Suprapubic skin (tissue), 3 donors: ENCODE measurements around the gene MARCOL.

Experiments
- POLR2A ChIP-seq, 2 donors: fragments of 450-650 bp; IDR thresholded peaks; one replicate each; pipeline ENCODE4 v1.6.1; 2017; ENCODE audit warnings: antibody characterized with exemption in 2 of 2, mild to moderate bottlenecking in 2 of 2, moderate library complexity in 2 of 2
- TF ChIP-seq, protein P1 (sequence below), 2 donors: fragments of 200-600 bp in 1 of 2; fragments of 450-650 bp in 1 of 2; sonication (generic) in 1 of 2; IDR thresholded peaks; one replicate each; pipeline ENCODE4 v1.5.1; 2016 to 2019; ENCODE audit warnings: antibody characterized with exemption in 2 of 2, mild to moderate bottlenecking in 1 of 2, moderate library complexity in 1 of 2

GRCh38 chr5:148228392-148228984 lies 9.8 kb upstream of the MARCOL start:
- TF ChIP-seq, protein P1, sequence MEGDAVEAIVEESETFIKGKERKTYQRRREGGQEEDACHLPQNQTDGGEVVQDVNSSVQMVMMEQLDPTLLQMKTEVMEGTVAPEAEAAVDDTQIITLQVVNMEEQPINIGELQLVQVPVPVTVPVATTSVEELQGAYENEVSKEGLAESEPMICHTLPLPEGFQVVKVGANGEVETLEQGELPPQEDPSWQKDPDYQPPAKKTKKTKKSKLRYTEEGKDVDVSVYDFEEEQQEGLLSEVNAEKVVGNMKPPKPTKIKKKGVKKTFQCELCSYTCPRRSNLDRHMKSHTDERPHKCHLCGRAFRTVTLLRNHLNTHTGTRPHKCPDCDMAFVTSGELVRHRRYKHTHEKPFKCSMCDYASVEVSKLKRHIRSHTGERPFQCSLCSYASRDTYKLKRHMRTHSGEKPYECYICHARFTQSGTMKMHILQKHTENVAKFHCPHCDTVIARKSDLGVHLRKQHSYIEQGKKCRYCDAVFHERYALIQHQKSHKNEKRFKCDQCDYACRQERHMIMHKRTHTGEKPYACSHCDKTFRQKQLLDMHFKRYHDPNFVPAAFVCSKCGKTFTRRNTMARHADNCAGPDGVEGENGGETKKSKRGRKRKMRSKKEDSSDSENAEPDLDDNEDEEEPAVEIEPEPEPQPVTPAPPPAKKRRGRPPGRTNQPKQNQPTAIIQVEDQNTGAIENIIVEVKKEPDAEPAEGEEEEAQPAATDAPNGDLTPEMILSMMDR (IDR thresholded peaks at IDR 0.05) = no peak
- no peak for TF ChIP-seq POLR2A (IDR thresholded peaks at IDR 0.05)
